HCT116 (cell line): ENCODE measurements around the gene LSAMP. TPM values are rescaled to one million over a fixed set of nuclear protein-coding genes. Genes with fewer than 3 reads are reported as not detected.

Experiments used
- ATAC-seq: fragments of 200-7000 bp; cut with Tn5 transposase; 2 replicates; pipeline ENCODE4 v1.9.1; 2020; ENCODE audit warnings: mild to moderate bottlenecking, moderate library complexity
- BruUV-seq: library from RNA; stranded (reverse); fragments of 400-500 nt; replicated peaks from 2 replicates; lab custom pipeline; 2021; lab: Mats Ljungman, UMichigan
- CTCF ChIA-PET: fragments of 300-600 bp; sonication (Branson Sonifier 250); formaldehyde crosslinking; loops from one replicate; lab custom pipeline; 2021; ENCODE audit warnings: antibody characterized with exemption; lab: Charles Lee
- POLR2A ChIA-PET: fragments of 300-600, 350-600 bp; sonication (Branson Sonifier 250); formaldehyde crosslinking; loops from one replicate; lab custom pipeline; 2021; ENCODE audit warnings: antibody characterized with exemption; lab: Charles Lee
- RAD21 ChIA-PET, 2 experiments: fragments of 300-600 bp; sonication (Branson Sonifier 250); formaldehyde crosslinking; loops; one replicate each; lab custom pipeline; 2023; ENCODE audit warnings: low total read pairs in 2 of 2; ENCODE audit not compliant: uncharacterized antibody in 2 of 2, unreplicated experiment in 2 of 2, low non-redundant PET in 1 of 2; lab: Charles Lee
- DNase-seq: peaks from one replicate; pipeline ENCODE4 v3.0.0-alpha.2; 2010; ENCODE audit warnings: low read depth, low spot score
- H2AFZ ChIP-seq: fragments of 200-600 bp; shearing (Covaris generic), sonication (generic); 2 replicates; pipeline ENCODE4 v1.6.1; 2017; ENCODE audit warnings: low read depth, mixed run types, mixed read lengths, antibody characterized with exemption, low read length; ENCODE audit not compliant: poor library complexity, severe bottlenecking
- H3K27ac ChIP-seq: 2 replicates; pipeline ENCODE4 v1.5.1; 2012; ENCODE audit warnings: low read depth, low read length
- H3K27me3 ChIP-seq: fragments of 200-600 bp; sonication (generic); 2 replicates; pipeline ENCODE4 v1.6.1; 2016; ENCODE audit warnings: mixed run types, low read length, mixed read lengths; ENCODE audit not compliant: insufficient read depth
- H3K36me3 ChIP-seq, 2 experiments: fragments of 200-500 bp in 1 of 2; fragments of 200-600 bp in 1 of 2; sonication (Bioruptor generic) in 1 of 2; sonication (generic) in 1 of 2; 2 replicates each; pipeline versions ENCODE4 v1.5.1 to v1.6.1; 2014 to 2016; ENCODE audit warnings: low read length in 2 of 2, inconsistent platforms in 1 of 2, mixed read lengths in 1 of 2, mixed run types in 1 of 2; ENCODE audit not compliant: insufficient read depth in 2 of 2, control insufficient read depth in 1 of 2
- H3K4me1 ChIP-seq, 2 experiments: fragments of 200-600 bp in 1 of 2; sonication (generic) in 1 of 2; 2 replicates each; pipeline versions ENCODE4 v1.5.1 to v1.6.1; 2012 to 2017; ENCODE audit warnings: low read length in 2 of 2, inconsistent platforms in 1 of 2, mild to moderate bottlenecking in 1 of 2, mixed read lengths in 1 of 2, mixed run types in 1 of 2, moderate library complexity in 1 of 2; ENCODE audit not compliant: insufficient read depth in 2 of 2, control insufficient read depth in 1 of 2
- H3K4me2 ChIP-seq: fragments of 200-600 bp; sonication (generic); 2 replicates; pipeline ENCODE4 v1.6.1; 2017; ENCODE audit warnings: mixed run types, low read length, mixed read lengths
- H3K4me3 ChIP-seq, 2 experiments: fragments of 200-600 bp in 1 of 2; sonication (generic) in 1 of 2; replicated peaks in 1 of 2; 2 replicates each; pipeline ENCODE4 v1.5.1; 2011 to 2016; ENCODE audit warnings: low read length in 2 of 2, control low read depth in 1 of 2, low read depth in 1 of 2, mild to moderate bottlenecking in 1 of 2, mixed read lengths in 1 of 2, mixed run types in 1 of 2
- H3K79me2 ChIP-seq: fragments of 200-600 bp; sonication (generic); 2 replicates; pipeline ENCODE4 v1.6.1; 2017; ENCODE audit warnings: mild to moderate bottlenecking, mixed run types, low read length, moderate library complexity, mixed read lengths; ENCODE audit not compliant: insufficient read depth
- H3K9ac ChIP-seq: fragments of 200-600 bp; sonication (generic); 2 replicates; pipeline ENCODE4 v1.6.1; 2016; ENCODE audit warnings: low read length, mixed read lengths
- H3K9me2 ChIP-seq: fragments of 200-600 bp; sonication (generic), shearing (Covaris generic); 2 replicates; pipeline ENCODE4 v1.6.1; 2017; ENCODE audit warnings: mixed run types, mild to moderate bottlenecking, moderate library complexity; ENCODE audit not compliant: insufficient read depth
- H3K9me3 ChIP-seq, 2 experiments: fragments of 200-500 bp in 1 of 2; fragments of 200-600 bp in 1 of 2; sonication (Bioruptor generic) in 1 of 2; sonication (generic) in 1 of 2; 2 replicates each; pipeline ENCODE4 v1.6.1; 2014 to 2017; ENCODE audit warnings: low read length in 2 of 2, mixed read lengths in 2 of 2, inconsistent platforms in 1 of 2, low read depth in 1 of 2, mild to moderate bottlenecking in 1 of 2, mixed run types in 1 of 2, moderate library complexity in 1 of 2; ENCODE audit not compliant: control insufficient read depth in 1 of 2, insufficient read depth in 1 of 2
- H4K20me1 ChIP-seq: fragments of 200-600 bp; sonication (generic), shearing (Covaris generic); 2 replicates; pipeline ENCODE4 v1.6.1; 2017; ENCODE audit warnings: mixed run types, mild to moderate bottlenecking, moderate library complexity; ENCODE audit not compliant: insufficient read depth
- EZH2phosphoT487 ChIP-seq: fragments of 200-600 bp; IDR thresholded peaks from 2 replicates; pipeline ENCODE4 v1.6.1; 2018; ENCODE audit warnings: antibody characterized with exemption, borderline replicate concordance
- RAD21 ChIP-seq: IDR thresholded peaks from 2 replicates; pipeline ENCODE4 v1.6.1; 2012; ENCODE audit warnings: low read depth, mild to moderate bottlenecking
- SIN3A ChIP-seq: IDR thresholded peaks from 2 replicates; pipeline ENCODE4 v1.6.1; 2012; ENCODE audit warnings: low read depth
- SRF ChIP-seq: IDR thresholded peaks from 2 replicates; pipeline ENCODE4 v1.6.1; 2012; ENCODE audit warnings: low read depth
- intact Hi-C: fragments of 100-400 bp; cut with micrococcal nuclease; formaldehyde crosslinking; loops from 2 replicates; pipeline ENCODE4 v1.10.0; 2022
- total RNA-seq: library from RNA; stranded (reverse); gene quantifications from one replicate; pipeline ENCODE4 v1.2.1, GENCODE V29; 2021; ENCODE audit not compliant: unreplicated experiment
- TF ChIP-seq, protein P1 (sequence below): IDR thresholded peaks from 2 replicates; pipeline ENCODE4 v1.6.1; 2012
- TF ChIP-seq, protein P2 (sequence below), 3 experiments: fragments of 200-600 bp in 1 of 3; sonication (generic) in 1 of 3; IDR thresholded peaks in 2 of 3; conservative IDR thresholded peaks in 1 of 3; 2 replicates each; pipeline ENCODE4 v1.5.1; 2012 to 2017; ENCODE audit warnings: low read depth in 2 of 3, low read length in 2 of 3, antibody characterized with exemption in 1 of 3, borderline replicate concordance in 1 of 3, control low read depth in 1 of 3, mild to moderate bottlenecking in 1 of 3, mixed read lengths in 1 of 3, mixed run types in 1 of 3, moderate library complexity in 1 of 3; ENCODE audit not compliant: insufficient read depth in 1 of 3

Gene LSAMP
- total RNA-seq, 1 experiment from 2014 or later = 0.25 TPM

DNA sequence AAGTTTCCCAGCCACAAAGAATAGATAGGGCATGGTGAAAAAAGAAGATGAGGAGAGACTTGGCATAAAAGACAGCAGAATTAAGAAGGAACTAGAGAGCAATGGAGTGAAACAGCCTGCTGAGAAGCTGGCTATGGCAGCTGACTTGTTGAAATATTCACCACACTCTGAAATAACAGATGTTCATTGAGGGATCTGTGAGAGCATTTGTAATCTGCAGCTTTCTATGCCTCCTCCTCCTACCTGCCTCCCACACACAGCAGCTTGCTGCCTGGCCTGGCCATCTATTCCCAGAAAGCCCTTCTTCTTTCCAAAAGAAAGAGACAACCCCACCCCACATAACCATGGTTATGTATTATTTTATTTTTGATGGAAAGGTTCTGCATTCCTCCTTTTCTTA, 518.1 kb downstream of the LSAMP start:
- no peaks in the 10 kb centered on the region for H3K9me2 ChIP-seq
- H3K79me2 ChIP-seq = no peaks in the 10 kb centered on the region
- POLR2A ChIA-PET = no interaction called here
- RAD21 ChIA-PET = no interaction called here
- H3K27me3 ChIP-seq = peaks cover 36% of the 10 kb centered on the region
- no peak overlapping the region for H3K4me2 ChIP-seq
- no peaks in the 10 kb centered on the region for H4K20me1 ChIP-seq
- no peak overlapping the region for H3K4me3 ChIP-seq
- CTCF ChIA-PET = no interaction called here
- H3K4me1 ChIP-seq = no peaks in the 10 kb centered on the region
- no peak overlapping the region for H3K9ac ChIP-seq
- no peak for TF ChIP-seq SIN3A
- TF ChIP-seq, protein P1, sequence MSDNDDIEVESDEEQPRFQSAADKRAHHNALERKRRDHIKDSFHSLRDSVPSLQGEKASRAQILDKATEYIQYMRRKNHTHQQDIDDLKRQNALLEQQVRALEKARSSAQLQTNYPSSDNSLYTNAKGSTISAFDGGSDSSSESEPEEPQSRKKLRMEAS = no peak
- no peak for TF ChIP-seq SRF
- no peaks in the 10 kb centered on the region for H3K9me3 ChIP-seq
- no peaks in the 10 kb centered on the region for H3K36me3 ChIP-seq
- ATAC-seq (no peak), DNase-seq (no peak)
- H2AFZ ChIP-seq = no peak overlapping the region
- no peak overlapping the region for H3K27ac ChIP-seq
- no TSS peak for BruUV-seq
- intact Hi-C loops = no loop called here

DNA sequence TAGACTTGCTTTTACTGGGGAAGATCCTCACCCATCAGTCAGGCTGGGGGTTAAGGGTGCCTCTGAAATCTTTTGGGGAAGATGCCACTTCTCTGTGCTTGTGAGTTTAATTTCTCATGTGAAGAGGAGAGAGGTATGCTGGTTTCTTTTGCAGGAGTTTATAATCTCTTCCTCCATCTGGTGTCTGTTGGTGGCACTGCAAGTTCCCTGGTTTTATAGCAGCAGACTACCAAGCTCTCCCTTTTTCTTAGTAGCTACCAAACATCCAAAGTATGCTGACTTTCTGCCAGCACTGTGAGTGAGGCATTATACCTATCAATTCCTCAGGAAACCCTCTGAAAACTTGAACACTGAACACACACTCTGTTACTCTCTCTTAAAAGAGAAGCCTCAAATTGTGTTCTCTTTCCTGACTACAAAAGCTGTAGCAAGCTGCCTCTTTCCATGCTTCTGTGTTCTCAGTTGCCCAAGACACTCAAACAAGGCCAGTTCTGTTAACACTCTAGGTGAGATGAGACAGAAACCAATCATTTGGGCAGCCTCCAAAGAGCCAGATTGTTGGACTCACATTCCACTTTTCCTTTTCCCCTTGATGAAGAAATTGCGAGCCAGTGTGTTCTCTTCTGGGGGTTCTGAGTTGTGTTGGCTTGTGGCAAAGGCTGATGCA, 522.5 kb downstream of the LSAMP start:
- CTCF ChIA-PET = interaction anchor here (0.7 to 1.2 kb wide), 4 partner anchors 9 to 91 kb away, joined by 3 to 5 read pairs (median 4); no protein-coding TSS in a partner anchor
- ATAC-seq = peak; percentile 82
- Histone ChIP-seq H3K9me3 (no peaks in the 10 kb centered on the region), H3K27ac (no peak overlapping the region), H3K9me2 (no peaks in the 10 kb centered on the region)
- TF ChIP-seq, protein P2, sequence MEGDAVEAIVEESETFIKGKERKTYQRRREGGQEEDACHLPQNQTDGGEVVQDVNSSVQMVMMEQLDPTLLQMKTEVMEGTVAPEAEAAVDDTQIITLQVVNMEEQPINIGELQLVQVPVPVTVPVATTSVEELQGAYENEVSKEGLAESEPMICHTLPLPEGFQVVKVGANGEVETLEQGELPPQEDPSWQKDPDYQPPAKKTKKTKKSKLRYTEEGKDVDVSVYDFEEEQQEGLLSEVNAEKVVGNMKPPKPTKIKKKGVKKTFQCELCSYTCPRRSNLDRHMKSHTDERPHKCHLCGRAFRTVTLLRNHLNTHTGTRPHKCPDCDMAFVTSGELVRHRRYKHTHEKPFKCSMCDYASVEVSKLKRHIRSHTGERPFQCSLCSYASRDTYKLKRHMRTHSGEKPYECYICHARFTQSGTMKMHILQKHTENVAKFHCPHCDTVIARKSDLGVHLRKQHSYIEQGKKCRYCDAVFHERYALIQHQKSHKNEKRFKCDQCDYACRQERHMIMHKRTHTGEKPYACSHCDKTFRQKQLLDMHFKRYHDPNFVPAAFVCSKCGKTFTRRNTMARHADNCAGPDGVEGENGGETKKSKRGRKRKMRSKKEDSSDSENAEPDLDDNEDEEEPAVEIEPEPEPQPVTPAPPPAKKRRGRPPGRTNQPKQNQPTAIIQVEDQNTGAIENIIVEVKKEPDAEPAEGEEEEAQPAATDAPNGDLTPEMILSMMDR (IDR thresholded peaks at IDR 0.05 in 2 of 3, conservative IDR thresholded peaks at IDR 0.05 in 1 of 3; ENCODE audit: borderline replicate concordance in 1 of 3, insufficient read depth in 1 of 3, low read depth in 2 of 3, low read length in 2 of 3) = peak; percentile 21 to 60 (median 54); a peak in 4 of 6 replicates
- peak; percentile 30; the same call in 1 of the 2 replicates for TF ChIP-seq RAD21
- no peak for TF ChIP-seq EZH2phosphoT487
- TF ChIP-seq, all 23 proteins: peak for 2
- BruUV-seq = no TSS peak
- POLR2A ChIA-PET = no interaction called here
- no peak overlapping the region for H3K9ac ChIP-seq
- H3K27me3 ChIP-seq = peaks cover 15% of the 10 kb centered on the region; the same call in 1 of the 2 replicates
- RAD21 ChIA-PET = no interaction called here
- intact Hi-C loops = no loop called here
- H3K79me2 ChIP-seq = no peaks in the 10 kb centered on the region
- no peaks in the 10 kb centered on the region for H3K4me1 ChIP-seq
- no peak overlapping the region for H3K4me3 ChIP-seq
- DNase-seq = peak; percentile 12
- H4K20me1 ChIP-seq = no peaks in the 10 kb centered on the region
- H3K36me3 ChIP-seq = no peaks in the 10 kb centered on the region
- no peak overlapping the region for H2AFZ ChIP-seq
- H3K4me2 ChIP-seq = no peak overlapping the region
